Activated naive CD4-positive, alpha-beta T cell treated with Interleukin-2 at 50 U/mL for 16 hours (primary cell): ENCODE data around the gene SYNDIG1.

Experiments
- DNase-seq: peaks from one replicate; pipeline ENCODE4 v3.0.0-alpha.2; 2020

Gene SYNDIG1

GRCh38 chr20:24640686-24641085, 171.3 kb downstream of the SYNDIG1 start:
- no peak for DNase-seq

- DNase-seq, result no peak
Measured at GRCh38 chr20:24643731-24644626, 174.6 kb downstream of the SYNDIG1 start.

GRCh38 chr20:24646321-24646720, 176.9 kb downstream of the SYNDIG1 start:
- DNase-seq, result no peak

- no peak for DNase-seq
Measured at GRCh38 chr20:24647713-24648112, 178.3 kb downstream of the SYNDIG1 start.

- DNase-seq, result no peak
Measured at GRCh38 chr20:24648481-24648880, 179.1 kb downstream of the SYNDIG1 start.

- no peak for DNase-seq
Measured at GRCh38 chr20:24648919-24649318, 179.5 kb downstream of the SYNDIG1 start.

- no peak for DNase-seq
Measured at GRCh38 chr20:24649787-24650490, 180.5 kb downstream of the SYNDIG1 start.

GRCh38 chr20:24651171-24651975, 181.9 kb downstream of the SYNDIG1 start:
- no peak for DNase-seq

GRCh38 chr20:24651976-24652345, 182.5 kb downstream of the SYNDIG1 start:
- no peak for DNase-seq

- no peak for DNase-seq
Measured at GRCh38 chr20:24653306-24653705, 183.9 kb downstream of the SYNDIG1 start.

- DNase-seq, result no peak
Measured at GRCh38 chr20:24654425-24654824, 185.0 kb downstream of the SYNDIG1 start.

- no peak for DNase-seq
Measured at GRCh38 chr20:24656391-24656790, 187.0 kb downstream of the SYNDIG1 start.

- no peak for DNase-seq
Measured at GRCh38 chr20:24657196-24657595, 187.8 kb downstream of the SYNDIG1 start.

GRCh38 chr20:24657878-24658620, 188.6 kb downstream of the SYNDIG1 start:
- no peak for DNase-seq

GRCh38 chr20:24658920-24659660, 189.7 kb downstream of the SYNDIG1 start:
- no peak for DNase-seq

- DNase-seq, result no peak
Measured at GRCh38 chr20:24659835-24660234, 190.4 kb downstream of the SYNDIG1 start.

GRCh38 chr20:24660651-24661050, 191.2 kb downstream of the SYNDIG1 start:
- no peak for DNase-seq

GRCh38 chr20:24661255-24661654, 191.8 kb downstream of the SYNDIG1 start:
- no peak for DNase-seq

GRCh38 chr20:24662322-24662721, 192.9 kb downstream of the SYNDIG1 start:
- DNase-seq, result no peak

GRCh38 chr20:24662752-24663365, 193.4 kb downstream of the SYNDIG1 start:
- no peak for DNase-seq

GRCh38 chr20:24663496-24663895, 194.1 kb downstream of the SYNDIG1 start:
- no peak for DNase-seq
